ENCODE measurements around the gene PPIL6. TPM values are rescaled to one million over a fixed set of nuclear protein-coding genes. Genes with fewer than 3 reads are reported as not detected.

PPIL6 gene
- total and polyA plus RNA-seq, 7 donors, result 1.1 to 3.9 (median 2.2) TPM

DNA sequence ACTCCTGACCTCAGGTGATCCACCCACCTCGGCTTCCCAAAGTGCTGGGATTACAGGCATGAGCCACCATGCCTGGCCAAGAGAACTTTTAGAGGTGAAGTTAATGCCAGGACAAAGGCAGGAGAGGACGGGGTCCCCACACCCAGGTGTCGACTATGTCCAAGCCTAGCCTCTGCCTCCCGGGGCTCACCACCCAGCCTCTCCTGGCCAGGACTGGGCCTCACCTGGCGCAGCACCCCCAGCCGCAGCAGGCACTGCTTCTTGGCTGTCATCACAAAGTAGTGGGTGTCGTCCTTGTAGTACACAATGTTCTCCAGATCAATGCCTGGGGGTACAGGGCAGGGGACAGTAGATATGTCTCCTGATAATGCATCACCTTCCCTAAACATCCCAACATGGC is 10.9 kb upstream of the PPIL6 start:
- Histone ChIP-seq H3K4me3 (no peak overlapping the region), H3K27ac (no peak overlapping the region), H3K36me3 (ENCODE audit: insufficient read depth in 1 of 2, low read depth in 1 of 2) (peaks cover 0 to 8% of the 10 kb centered on the region in 2 donors), H3K9me3 (no peaks in the 10 kb centered on the region), H3K4me1 (peaks cover 3% of the 10 kb centered on the region), H3K27me3 (ENCODE audit: insufficient read depth in 3 of 3, low read length in 2 of 3) (no peaks in the 10 kb centered on the region)
- DNase-seq, result no peak
- intact Hi-C loops (cut with DNase I), result no loop called here
- TF ChIP-seq, protein P1, sequence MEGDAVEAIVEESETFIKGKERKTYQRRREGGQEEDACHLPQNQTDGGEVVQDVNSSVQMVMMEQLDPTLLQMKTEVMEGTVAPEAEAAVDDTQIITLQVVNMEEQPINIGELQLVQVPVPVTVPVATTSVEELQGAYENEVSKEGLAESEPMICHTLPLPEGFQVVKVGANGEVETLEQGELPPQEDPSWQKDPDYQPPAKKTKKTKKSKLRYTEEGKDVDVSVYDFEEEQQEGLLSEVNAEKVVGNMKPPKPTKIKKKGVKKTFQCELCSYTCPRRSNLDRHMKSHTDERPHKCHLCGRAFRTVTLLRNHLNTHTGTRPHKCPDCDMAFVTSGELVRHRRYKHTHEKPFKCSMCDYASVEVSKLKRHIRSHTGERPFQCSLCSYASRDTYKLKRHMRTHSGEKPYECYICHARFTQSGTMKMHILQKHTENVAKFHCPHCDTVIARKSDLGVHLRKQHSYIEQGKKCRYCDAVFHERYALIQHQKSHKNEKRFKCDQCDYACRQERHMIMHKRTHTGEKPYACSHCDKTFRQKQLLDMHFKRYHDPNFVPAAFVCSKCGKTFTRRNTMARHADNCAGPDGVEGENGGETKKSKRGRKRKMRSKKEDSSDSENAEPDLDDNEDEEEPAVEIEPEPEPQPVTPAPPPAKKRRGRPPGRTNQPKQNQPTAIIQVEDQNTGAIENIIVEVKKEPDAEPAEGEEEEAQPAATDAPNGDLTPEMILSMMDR (IDR thresholded peaks at IDR 0.05), result no peak
- 92 to 97% (median 95%) methylated on average over 7 of the region's 7 CpGs for WGBS, 3 donors
- ATAC-seq, result no peak

DNA sequence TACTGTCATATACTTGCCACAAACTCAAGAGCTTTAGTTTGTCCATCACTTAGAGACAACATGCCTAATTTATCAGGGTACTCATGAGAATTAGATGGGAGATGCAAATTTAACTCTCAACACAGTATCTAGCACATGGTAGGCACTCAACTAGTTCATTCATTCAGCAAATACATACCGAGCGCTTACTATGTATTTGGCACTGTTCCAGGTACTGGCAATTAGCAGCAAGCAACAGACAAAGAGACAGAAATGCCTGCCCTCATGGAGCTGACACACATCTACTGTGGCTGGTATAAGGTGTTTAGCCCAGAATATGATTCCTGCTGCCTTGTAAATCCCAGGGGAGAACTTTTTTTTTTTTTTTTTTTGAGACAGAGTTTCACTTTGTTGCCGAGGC is 10.4 kb upstream of the PPIL6 start:
- 73 to 82% (median 77%) methylated on average over 3 of the region's 3 CpGs for WGBS, 3 donors

DNA sequence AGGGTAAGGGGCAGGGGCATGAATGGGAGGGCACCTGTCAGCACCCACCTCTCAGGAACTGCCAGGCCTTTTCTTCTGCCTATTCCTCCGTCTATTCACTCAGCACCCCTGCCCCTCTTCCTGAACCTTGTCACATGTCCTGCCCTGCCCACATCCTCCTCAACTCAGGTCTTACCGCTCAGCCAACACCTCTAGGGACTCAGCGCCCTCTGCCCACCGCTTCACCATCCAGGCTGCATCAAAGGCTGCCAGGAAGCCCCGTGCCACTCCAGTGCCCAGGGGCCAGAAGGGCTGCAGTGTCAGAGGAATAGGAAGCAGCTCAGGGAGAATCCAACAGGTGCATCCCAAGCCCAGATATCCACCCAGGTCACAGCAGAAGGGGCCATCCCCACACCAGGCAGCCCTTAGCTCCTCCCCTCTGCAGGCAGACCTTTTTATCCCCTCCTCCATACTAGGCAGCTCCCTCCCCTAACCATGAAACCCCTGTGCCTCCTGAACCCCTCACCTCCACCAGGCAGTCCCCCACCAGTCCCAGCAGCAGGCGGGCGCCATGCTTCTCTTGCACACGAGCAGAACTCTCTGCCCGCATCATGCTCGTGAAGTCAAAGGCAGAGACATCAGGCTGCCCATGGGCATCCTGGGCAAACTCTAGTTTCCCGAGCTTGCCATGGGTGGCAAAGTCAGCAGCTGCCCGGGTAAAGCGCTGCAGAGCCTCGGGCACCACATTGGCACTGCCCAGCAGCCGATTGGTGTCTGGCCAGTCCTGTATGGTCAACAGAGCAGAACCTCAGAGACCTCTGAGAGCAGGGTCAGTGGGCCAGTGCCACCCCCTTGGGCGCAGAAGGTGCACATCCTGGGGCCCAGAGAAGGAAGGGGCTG is 9.6 kb upstream of the PPIL6 start:
- H3K27me3 ChIP-seq (ENCODE audit: insufficient read depth in 3 of 3, low read length in 2 of 3), result no peaks in the 10 kb centered on the region
- H3K4me3 ChIP-seq, result no peak overlapping the region
- ATAC-seq (no peak), DNase-seq (no peak)
- WGBS, 3 donors, result 76 to 84% (median 81%) methylated on average over 16 of the region's 16 CpGs
- no peaks in the 10 kb centered on the region for H3K9me3 ChIP-seq
- H3K36me3 ChIP-seq (ENCODE audit: insufficient read depth in 1 of 2, low read depth in 1 of 2), result peaks cover 0 to 21% of the 10 kb centered on the region in 2 donors
- TF ChIP-seq, protein P1 (IDR thresholded peaks at IDR 0.05), result no peak
- no peaks in the 10 kb centered on the region for H3K4me1 ChIP-seq
- no peak overlapping the region for H3K27ac ChIP-seq
- intact Hi-C loops (cut with DNase I), result no loop called here

More for the DNA sequence above, 10.4 kb upstream of the PPIL6 start:
- DNase-seq (no peak), ATAC-seq (no peak)
- TF ChIP-seq, protein P1 (IDR thresholded peaks at IDR 0.05), result no peak
- H3K36me3 ChIP-seq (ENCODE audit: insufficient read depth in 1 of 2, low read depth in 1 of 2), result peaks cover 0 to 14% of the 10 kb centered on the region in 2 donors
- no peaks in the 10 kb centered on the region for H3K4me1 ChIP-seq
- H3K9me3 ChIP-seq, result no peaks in the 10 kb centered on the region
- intact Hi-C loops (cut with DNase I), result no loop called here
- H3K27me3 ChIP-seq (ENCODE audit: insufficient read depth in 3 of 3, low read length in 2 of 3), result no peaks in the 10 kb centered on the region
- H3K4me3 ChIP-seq, result no peak overlapping the region
- no peak overlapping the region for H3K27ac ChIP-seq

DNA sequence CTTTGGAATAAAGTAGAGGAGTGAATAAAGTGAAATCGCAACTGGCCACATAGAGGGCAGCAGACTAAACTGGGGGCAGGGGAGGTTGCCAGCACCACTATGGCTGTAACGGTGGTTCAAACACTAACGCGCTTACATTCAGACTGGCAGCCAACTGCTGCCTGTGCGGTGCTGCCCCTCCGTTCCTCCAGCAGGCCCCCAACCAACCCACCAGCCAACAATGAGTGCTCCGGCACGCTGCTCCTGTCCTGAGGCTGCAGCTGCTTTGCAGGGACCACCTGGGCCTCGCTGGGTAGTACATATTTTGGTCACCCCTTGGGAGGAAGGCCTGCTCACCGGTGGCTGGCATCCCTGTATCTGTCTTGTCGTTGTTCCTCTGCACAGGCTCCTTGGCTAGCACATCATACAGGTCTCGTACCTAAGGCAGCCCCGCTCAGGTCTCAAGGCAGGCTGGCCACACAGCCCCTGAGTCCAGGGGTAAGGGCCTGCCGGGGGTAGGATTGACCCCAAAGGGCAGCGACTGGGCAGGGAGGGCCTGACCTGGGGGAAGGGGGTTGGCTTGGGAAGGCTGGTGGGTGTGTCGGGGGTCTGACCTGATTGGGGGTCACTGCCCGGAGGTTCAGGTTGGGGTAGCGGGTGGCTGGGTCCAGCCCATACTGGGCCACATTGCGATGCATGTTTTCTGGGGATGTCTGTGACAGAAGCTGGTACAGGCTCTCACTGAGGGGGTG is 8.8 kb upstream of the PPIL6 start:
- WGBS, 3 donors, result 68 to 80% (median 72%) methylated on average over 19 of the region's 19 CpGs

More for the DNA sequence above, 8.8 kb upstream of the PPIL6 start:
- DNase-seq (no peak), ATAC-seq (no peak)
- H3K27me3 ChIP-seq (ENCODE audit: insufficient read depth in 3 of 3, low read length in 2 of 3), result no peaks in the 10 kb centered on the region
- peaks cover 0 to 29% of the 10 kb centered on the region in 2 donors for H3K36me3 ChIP-seq (ENCODE audit: insufficient read depth in 1 of 2, low read depth in 1 of 2)
- intact Hi-C loops (cut with DNase I), result no loop called here
- TF ChIP-seq, protein P1 (IDR thresholded peaks at IDR 0.05), result no peak
- H3K4me3 ChIP-seq, result no peak overlapping the region
- no peaks in the 10 kb centered on the region for H3K9me3 ChIP-seq
- H3K27ac ChIP-seq, result no peak overlapping the region
- no peaks in the 10 kb centered on the region for H3K4me1 ChIP-seq

Measured in psoas muscle (tissue), 8 donors.